Omental fat pad (tissue), 4 donors: Measurements from ENCODE around the gene GALNT18. TPM values are rescaled to one million over a fixed set of nuclear protein-coding genes. Genes with fewer than 3 reads are reported as not detected.

ENCODE experiments used
- ATAC-seq: fragments of 150-250 bp; one replicate; pipeline ENCODE4 v1.9.1; 2016; ENCODE audit warnings: mild to moderate bottlenecking, moderate library complexity; ENCODE audit not compliant: low FRiP score
- DNase-seq: peaks from one replicate; pipeline ENCODE4 v3.0.0-alpha.2; 2019; ENCODE audit warnings: low spot score
- CTCF ChIP-seq, 3 donors: fragments of 450-650 bp; IDR thresholded peaks; one replicate each; pipeline ENCODE4 v1.5.1; 2016 to 2017; ENCODE audit warnings: antibody characterized with exemption in 3 of 3, mild to moderate bottlenecking in 3 of 3, moderate library complexity in 2 of 3
- total RNA-seq, 4 donors: library from RNA; depleted of rRNA; stranded (reverse); fragments of >200 nt; gene quantifications; one replicate each; pipeline ENCODE4 v1.1.0, GENCODE V29; 2016

GALNT18 gene
- total RNA-seq, 4 donors from 2014 or later, result 21.0 to 47.4 (median 35.7) TPM

GRCh38 chr11:11477695-11478420 is 143.9 kb downstream of the GALNT18 start:
- DNase-seq (no peak), ATAC-seq (no peak)
- TF ChIP-seq CTCF (IDR thresholded peaks at IDR 0.05), result no peak

GRCh38 chr11:11476971-11477645 is 144.7 kb downstream of the GALNT18 start:
- no peak for TF ChIP-seq CTCF (IDR thresholded peaks at IDR 0.05)
- ATAC-seq (no peak), DNase-seq (no peak)

GRCh38 chr11:11476499-11476898 is 145.3 kb downstream of the GALNT18 start:
- TF ChIP-seq CTCF (IDR thresholded peaks at IDR 0.05), result no peak
- ATAC-seq, result no peak

GRCh38 chr11:11472106-11472505 is 149.7 kb downstream of the GALNT18 start:
- no peak for DNase-seq
- TF ChIP-seq CTCF (IDR thresholded peaks at IDR 0.05), result no peak
- no peak for ATAC-seq

More at GRCh38 chr11:11476499-11476898, 145.3 kb downstream of the GALNT18 start:
- no peak for DNase-seq

GRCh38 chr11:11471201-11471600 is 150.6 kb downstream of the GALNT18 start:
- ATAC-seq (no peak), DNase-seq (no peak)

GRCh38 chr11:11468954-11469353 is 152.9 kb downstream of the GALNT18 start:
- ATAC-seq (no peak), DNase-seq (no peak)
- no peak for TF ChIP-seq CTCF (IDR thresholded peaks at IDR 0.05)

More at GRCh38 chr11:11471201-11471600, 150.6 kb downstream of the GALNT18 start:
- no peak for TF ChIP-seq CTCF (IDR thresholded peaks at IDR 0.05)

GRCh38 chr11:11467312-11467711 is 154.5 kb downstream of the GALNT18 start:
- DNase-seq (no peak), ATAC-seq (no peak)
- no peak for TF ChIP-seq CTCF (IDR thresholded peaks at IDR 0.05)
